ENCODE data around the gene KHK. TPM values are rescaled to one million over a fixed set of nuclear protein-coding genes. Genes with fewer than 3 reads are reported as not detected.

Gene KHK
- total and polyA plus RNA-seq, 9 of the 15 experiments (the other 6 are each of a cell fraction or from before 2014, with no cell fraction given), result 1.5 to 10.7 (median 5.2) TPM

DNA sequence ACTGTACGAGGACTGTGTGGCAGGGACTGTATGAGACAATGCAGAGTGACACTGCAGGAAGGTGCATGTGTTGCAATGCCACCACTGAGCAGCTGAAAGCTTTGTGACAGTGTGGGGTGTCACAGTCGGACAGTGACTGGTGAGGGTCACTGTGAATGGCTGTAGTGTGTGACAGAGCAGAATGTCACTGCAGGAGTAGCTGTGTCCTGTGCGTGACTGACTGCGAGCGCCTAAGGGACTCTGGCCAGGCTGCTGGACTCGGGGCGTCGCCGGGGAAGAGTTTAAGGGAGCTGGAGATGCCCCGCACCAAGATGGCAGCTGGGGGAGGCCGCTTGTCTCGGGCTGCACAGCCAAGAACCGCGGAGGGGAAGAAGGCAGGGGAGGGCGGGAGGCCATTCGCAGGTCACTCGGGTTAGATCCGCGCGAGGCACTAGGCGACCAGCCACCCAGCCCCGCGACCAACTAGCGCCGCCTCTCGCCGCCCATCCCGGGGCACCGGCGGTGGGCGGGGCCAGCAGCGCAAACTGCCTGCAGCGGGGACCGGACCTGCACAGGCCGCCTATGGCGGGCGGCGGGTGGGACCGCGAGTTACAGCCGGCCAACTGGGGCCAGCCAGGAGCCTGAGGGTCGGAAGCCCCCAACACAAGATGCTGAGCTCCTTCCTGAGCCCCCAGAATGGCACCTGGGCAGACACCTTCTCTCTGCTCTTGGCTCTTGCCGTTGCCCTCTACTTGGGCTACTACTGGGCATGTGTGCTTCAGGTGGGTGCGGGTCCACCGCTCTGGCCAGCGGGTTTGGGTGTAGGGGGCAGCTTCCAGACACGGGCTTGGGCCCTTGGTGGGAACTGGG is 37.0 kb downstream of the KHK start, which contains the start of gene ABHD1 (continued):
- TF ChIP-seq ZBTB9 (CRISPR knock-in tag; IDR thresholded peaks at IDR 0.05), result 0 out of 2 replicates have a peak, but pooled peaks have one; percentile 55
- no peak for TF ChIP-seq ETV1 (tag; conservative IDR thresholded peaks at IDR 0.05; ENCODE audit: low read depth)
- no peak for TF ChIP-seq NFXL1 (CRISPR knock-in tag; IDR thresholded peaks at IDR 0.05)
- TF ChIP-seq CHCHD3 (CRISPR knock-in tag; IDR thresholded peaks at IDR 0.05), result no peak
- no peak for TF ChIP-seq CEBPZ (IDR thresholded peaks at IDR 0.05; ENCODE audit: borderline replicate concordance, low read depth, low read length)
- TF ChIP-seq CREBBP (IDR thresholded peaks at IDR 0.05; ENCODE audit: low read depth, low read length), result no peak
- TF ChIP-seq, protein P1, sequence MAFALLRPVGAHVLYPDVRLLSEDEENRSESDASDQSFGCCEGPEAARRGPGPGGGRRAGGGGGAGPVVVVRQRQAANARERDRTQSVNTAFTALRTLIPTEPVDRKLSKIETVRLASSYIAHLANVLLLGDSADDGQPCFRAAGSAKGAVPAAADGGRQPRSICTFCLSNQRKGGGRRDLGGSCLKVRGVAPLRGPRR (CRISPR knock-in tag; IDR thresholded peaks at IDR 0.05), result no peak
- no peak for TF ChIP-seq BRD9 (IDR thresholded peaks at IDR 0.05; ENCODE audit: low read depth, partially characterized antibody)
- peak; percentile 70; the same call in 1 of the 2 replicates for TF ChIP-seq CEBPG (CRISPR knock-in tag; IDR thresholded peaks at IDR 0.05)
- TF ChIP-seq CEBPG (tag; conservative IDR thresholded peaks at IDR 0.05 in 1 of 2, IDR thresholded peaks at IDR 0.05 in 1 of 2), result peak in 1 of 2 experiments; percentile 76; a peak in 2 of 4 replicates
- no peak for TF ChIP-seq ZNF644 (tag; IDR thresholded peaks at IDR 0.05; ENCODE audit: low read depth)
- TF ChIP-seq, protein P2, sequence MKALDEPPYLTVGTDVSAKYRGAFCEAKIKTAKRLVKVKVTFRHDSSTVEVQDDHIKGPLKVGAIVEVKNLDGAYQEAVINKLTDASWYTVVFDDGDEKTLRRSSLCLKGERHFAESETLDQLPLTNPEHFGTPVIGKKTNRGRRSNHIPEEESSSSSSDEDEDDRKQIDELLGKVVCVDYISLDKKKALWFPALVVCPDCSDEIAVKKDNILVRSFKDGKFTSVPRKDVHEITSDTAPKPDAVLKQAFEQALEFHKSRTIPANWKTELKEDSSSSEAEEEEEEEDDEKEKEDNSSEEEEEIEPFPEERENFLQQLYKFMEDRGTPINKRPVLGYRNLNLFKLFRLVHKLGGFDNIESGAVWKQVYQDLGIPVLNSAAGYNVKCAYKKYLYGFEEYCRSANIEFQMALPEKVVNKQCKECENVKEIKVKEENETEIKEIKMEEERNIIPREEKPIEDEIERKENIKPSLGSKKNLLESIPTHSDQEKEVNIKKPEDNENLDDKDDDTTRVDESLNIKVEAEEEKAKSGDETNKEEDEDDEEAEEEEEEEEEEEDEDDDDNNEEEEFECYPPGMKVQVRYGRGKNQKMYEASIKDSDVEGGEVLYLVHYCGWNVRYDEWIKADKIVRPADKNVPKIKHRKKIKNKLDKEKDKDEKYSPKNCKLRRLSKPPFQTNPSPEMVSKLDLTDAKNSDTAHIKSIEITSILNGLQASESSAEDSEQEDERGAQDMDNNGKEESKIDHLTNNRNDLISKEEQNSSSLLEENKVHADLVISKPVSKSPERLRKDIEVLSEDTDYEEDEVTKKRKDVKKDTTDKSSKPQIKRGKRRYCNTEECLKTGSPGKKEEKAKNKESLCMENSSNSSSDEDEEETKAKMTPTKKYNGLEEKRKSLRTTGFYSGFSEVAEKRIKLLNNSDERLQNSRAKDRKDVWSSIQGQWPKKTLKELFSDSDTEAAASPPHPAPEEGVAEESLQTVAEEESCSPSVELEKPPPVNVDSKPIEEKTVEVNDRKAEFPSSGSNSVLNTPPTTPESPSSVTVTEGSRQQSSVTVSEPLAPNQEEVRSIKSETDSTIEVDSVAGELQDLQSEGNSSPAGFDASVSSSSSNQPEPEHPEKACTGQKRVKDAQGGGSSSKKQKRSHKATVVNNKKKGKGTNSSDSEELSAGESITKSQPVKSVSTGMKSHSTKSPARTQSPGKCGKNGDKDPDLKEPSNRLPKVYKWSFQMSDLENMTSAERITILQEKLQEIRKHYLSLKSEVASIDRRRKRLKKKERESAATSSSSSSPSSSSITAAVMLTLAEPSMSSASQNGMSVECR (CRISPR knock-in tag; IDR thresholded peaks at IDR 0.05), result peak; percentile 36; the same call in 1 of the 2 replicates
- TF ChIP-seq PHF8 (IDR thresholded peaks at IDR 0.05; ENCODE audit: borderline replicate concordance, low read length), result peak; percentile 68; the same call in 1 of the 2 replicates
- no peak for TF ChIP-seq ZNF551 (CRISPR knock-in tag; IDR thresholded peaks at IDR 0.05)
- TF ChIP-seq, protein P3, sequence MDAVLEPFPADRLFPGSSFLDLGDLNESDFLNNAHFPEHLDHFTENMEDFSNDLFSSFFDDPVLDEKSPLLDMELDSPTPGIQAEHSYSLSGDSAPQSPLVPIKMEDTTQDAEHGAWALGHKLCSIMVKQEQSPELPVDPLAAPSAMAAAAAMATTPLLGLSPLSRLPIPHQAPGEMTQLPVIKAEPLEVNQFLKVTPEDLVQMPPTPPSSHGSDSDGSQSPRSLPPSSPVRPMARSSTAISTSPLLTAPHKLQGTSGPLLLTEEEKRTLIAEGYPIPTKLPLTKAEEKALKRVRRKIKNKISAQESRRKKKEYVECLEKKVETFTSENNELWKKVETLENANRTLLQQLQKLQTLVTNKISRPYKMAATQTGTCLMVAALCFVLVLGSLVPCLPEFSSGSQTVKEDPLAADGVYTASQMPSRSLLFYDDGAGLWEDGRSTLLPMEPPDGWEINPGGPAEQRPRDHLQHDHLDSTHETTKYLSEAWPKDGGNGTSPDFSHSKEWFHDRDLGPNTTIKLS (IDR thresholded peaks at IDR 0.05; ENCODE audit: borderline replicate concordance, low read depth), result no peak
